Glomerular visceral epithelial cell (primary cell): ENCODE results near the gene PLXNA4.
"Not testable (repeated sequence)": the region's sequence is repeated elsewhere in the genome, so short reads cannot be mapped to it uniquely, and the experiment has no call there.

Experiments used
- DNase-seq: peaks from one replicate; pipeline ENCODE4 v3.0.0-alpha.2; 2016; ENCODE audit errors: extremely low spot score

PLXNA4 gene

DNA sequence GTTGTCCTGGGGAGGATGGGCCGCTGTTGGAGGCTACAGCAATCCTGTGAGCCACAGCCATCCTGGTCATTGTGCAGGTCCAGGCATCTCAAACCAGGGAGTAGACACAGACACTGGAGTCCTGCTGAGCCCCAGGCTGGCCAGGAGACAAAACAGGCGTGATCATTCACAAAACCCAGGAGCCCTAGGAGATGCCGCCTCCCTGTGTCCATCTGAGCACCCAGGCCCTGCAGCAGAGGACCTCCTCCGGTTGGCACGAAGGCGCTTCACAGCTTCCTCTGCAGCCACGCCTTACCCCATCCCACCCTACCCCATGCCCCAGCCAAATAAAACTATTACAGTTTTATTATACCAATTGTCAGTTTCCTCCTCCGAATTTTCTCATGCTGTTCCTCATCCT lies 183.6 kb downstream of the PLXNA4 start:
- no peak for DNase-seq

- DNase-seq, result no peak
Measured at GRCh38 chr7:132390705-132391104, 185.6 kb downstream of the PLXNA4 start.

DNA sequence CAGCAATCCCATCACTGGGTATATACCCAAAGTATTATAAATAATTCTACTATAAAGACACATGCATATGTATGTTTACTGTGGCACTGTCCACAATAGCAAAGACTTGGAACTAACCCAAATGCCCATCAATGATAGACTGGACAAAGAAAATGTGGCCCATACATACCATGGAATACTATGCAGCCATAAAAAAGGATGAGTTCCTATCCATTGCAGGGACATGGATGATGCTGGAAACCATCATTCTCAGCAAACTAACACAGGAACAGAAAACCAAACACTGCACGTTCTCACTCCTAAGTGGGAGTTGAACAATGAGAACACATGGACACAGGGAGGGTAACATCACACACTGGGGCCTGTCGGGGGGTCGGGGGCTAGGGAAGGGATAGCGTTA lies 186.2 kb downstream of the PLXNA4 start:
- DNase-seq, result not testable (repeated sequence)

- no peak for DNase-seq
Measured at GRCh38 chr7:132388688-132389087, 187.6 kb downstream of the PLXNA4 start.

- no peak for DNase-seq
Measured at GRCh38 chr7:132387596-132387995, 188.7 kb downstream of the PLXNA4 start.

- DNase-seq, result no peak
Measured at GRCh38 chr7:132386201-132386681, 190.0 kb downstream of the PLXNA4 start.

- DNase-seq, result no peak
Measured at GRCh38 chr7:132383962-132384361, 192.3 kb downstream of the PLXNA4 start.

DNA sequence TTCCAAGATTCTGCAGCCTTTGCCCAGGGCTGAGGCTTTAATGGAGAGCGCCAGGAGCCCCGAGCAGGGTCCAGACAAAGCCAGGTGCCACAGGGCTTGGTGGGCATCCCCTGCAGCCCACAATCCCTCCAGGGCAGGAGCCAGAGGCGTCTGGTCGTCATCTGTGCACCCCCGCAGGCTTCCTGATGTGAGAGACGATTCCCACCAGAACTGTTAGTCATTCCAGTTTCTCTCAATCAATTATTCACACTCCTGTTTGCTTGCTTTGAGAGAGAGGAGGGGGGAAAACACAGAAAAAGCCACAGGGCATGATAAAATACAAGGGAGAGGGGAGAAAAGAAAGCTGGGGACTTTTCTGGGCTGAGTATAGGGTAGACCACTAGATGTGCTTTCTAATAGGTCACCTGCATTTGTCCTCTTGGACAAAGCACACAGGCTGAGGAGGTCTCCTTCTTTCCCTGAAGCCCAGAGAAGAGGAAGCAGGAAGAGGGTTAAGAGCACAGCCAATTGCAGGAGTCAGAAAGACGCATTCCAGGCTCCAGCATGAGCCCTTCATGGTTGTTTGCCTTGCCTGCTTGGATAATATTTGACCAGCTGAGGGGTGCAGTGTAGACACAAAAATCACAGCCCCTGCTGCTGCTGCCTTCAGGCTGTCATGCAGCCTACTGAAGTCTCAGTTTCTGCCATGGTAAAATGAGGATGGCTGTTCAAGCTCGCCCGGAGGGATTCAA lies 194.4 kb downstream of the PLXNA4 start:
- no peak for DNase-seq

- no peak for DNase-seq
Measured at GRCh38 chr7:132380059-132380458, 196.2 kb downstream of the PLXNA4 start.

- DNase-seq, result no peak
Measured at GRCh38 chr7:132379292-132379691, 197.0 kb downstream of the PLXNA4 start.

DNA sequence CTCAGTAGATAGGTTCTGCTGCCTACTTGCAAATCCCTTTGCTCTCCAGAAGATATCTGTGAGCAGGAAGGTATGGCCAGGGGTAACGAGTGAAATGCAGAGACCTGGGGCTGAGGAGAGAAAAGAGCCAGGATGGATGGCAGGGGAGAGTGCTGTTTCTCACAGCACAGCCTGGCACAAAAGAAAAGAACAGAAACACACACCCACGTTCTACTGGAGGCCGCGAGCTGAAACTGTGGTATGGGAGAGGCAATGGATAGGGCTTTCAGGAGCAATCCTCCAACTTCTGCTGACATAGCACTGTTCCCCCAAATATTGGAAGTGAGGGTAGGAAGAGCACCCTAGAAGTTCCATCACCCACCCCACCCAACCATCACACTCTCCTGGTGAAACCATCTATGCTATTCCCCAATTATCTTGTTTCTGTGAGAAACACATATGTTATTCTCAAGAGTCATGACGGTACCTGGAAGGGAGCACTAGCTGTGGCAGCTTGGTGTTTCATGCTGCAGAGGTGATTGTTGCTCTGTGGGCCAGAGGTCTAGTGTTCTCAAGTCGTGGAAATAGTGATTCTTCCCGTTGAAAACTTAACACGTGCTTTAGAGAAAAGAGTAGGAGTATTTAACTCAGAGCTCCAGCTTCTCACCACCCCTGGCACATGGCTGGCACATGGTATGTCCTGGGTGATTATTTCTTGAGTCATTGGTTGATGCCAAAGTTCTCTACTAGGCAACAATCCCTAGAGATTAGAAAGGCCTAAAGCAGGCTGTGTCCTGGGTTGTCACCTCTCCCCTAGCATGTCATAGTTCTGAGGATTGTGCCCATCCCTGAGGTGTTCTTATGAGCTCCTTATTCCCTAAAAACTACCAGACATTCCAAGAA lies 198.3 kb downstream of the PLXNA4 start:
- DNase-seq, result no peak

DNA sequence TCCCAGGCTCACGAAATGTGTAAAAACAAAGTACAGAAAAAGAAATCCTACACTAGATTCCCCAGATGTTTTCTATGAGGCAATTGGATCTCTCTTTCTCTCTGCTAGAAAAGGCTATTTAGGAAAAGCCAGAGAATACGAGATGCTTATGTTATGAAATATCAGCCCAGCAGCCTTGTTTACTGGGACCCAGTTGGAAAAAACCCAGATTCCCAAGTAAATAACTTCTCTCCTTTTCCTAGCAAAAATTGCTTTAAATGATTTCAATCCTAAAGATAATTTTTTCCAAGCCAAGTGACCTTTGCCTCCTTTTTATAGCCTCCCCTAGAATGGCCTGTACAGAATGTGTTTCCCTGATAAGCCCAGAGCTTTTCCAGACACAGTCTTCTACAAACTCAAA lies 199.3 kb downstream of the PLXNA4 start:
- no peak for DNase-seq

- DNase-seq, result no peak
Measured at GRCh38 chr7:132376361-132377013, 199.8 kb downstream of the PLXNA4 start.

GRCh38 chr7:132373879-132374278 lies 202.4 kb downstream of the PLXNA4 start:
- no peak for DNase-seq

- no peak for DNase-seq
Measured at GRCh38 chr7:132373041-132373440, 203.2 kb downstream of the PLXNA4 start.

DNA sequence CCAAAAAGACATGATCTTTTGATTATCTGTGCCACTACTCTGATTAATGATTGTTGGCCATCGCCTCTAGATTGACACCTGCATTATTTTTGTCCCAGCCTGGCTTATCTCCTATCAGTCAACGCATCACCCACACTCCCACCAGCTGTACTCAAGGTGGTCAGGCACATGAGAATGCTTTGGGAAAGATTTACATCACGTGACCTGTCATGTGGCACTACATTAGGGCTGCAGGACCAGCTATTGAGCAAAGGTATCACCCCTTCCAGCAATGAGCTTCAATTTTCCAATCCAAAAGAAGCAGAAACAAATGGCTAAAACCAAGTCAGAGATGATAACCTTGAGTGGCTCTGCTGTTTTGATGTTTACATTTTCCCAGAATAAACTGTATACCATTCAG lies 204.3 kb downstream of the PLXNA4 start:
- no peak for DNase-seq

- DNase-seq, result no peak
Measured at GRCh38 chr7:132368246-132368900, 207.9 kb downstream of the PLXNA4 start.

DNA sequence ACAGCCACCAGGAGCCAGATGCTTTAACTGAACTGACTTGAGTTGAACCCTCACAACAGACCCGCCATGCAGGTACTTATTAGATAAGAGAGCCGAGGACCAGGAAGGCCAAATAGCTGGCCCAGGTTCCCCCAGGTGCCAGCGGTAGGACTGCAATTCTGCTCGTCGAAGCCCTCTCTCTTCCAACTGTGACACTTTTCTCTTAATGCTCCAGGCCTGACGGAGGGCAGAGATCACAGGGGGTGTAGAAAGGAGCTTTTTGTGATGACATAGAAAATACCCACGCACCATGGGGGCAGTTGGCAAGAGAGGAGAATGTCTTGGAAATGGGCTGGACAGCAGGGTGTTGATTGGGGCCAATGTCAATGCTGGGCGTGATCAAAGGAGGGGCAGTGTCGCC lies 208.5 kb downstream of the PLXNA4 start:
- no peak for DNase-seq

DNA sequence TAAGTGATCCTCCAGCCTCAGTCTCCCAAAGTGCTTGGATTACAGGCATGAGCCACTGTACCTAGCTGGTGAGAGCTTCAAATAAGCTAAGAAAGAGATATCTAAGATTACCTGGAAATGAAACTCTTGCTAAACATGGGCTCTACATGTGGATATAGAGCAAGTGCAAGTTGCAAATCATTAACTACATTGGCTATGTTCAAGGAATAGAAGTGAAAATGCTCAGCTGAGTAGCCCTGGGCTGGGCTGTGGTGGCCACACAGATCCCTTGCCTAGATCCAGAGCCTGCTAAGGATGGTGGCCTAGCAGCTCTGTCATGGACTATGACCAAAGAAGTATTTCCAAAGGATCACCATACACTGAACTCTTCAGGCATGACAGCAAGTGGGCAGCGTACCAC lies 209.3 kb downstream of the PLXNA4 start:
- DNase-seq, result no peak

DNA sequence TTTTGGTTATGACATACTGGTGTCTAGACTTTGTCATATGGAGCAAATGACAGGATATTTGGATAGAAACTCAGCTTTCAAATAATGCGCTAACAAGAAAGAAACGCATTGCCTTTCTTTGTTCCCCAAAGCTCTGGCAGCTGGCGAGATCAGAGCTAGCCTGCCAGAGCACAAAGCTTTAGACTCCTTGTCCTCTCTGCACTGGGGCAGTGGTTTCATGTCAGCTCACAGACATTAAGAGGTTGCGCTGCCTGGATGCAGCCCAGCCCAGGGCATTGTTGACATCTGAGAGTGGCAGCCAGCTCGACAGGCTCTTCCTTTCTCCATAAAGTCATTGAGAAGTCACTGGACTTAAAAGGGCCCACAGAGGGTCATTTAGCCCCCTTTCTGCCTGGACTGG lies 212.0 kb downstream of the PLXNA4 start:
- DNase-seq, result no peak

- DNase-seq, result no peak
Measured at GRCh38 chr7:132362059-132362458, 214.2 kb downstream of the PLXNA4 start.

DNA sequence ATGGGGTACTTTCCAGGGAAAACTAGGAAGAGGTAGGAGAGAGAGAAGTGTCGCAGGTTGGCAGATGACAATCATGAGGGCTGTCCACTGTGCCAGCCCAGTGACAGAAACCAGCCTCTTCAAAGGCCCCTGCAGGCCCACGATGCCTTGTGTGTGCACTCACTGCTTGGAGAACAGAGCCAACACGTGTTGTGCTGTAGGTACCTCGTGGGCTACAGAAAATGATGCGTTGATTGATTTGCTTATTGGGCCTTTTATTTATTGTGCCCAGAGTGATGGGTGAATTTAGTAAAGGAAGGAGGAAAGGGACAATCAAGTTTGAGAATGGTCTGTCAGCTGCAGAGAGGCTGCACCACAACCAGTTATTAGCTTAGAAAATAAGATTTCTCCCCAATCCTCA lies 215.1 kb downstream of the PLXNA4 start:
- no peak for DNase-seq
